GM13976 (cell line): ENCODE data around the gene OLA1.

Experiments used
- DNase-seq: peaks from one replicate; pipeline ENCODE4 v3.0.0; 2012; ENCODE audit warnings: low spot score
- in situ Hi-C: fragments of 300-500 bp; cut with MboI; formaldehyde crosslinking; loops from one replicate; pipeline ENCODE4 v1.12.0; 2022; ENCODE audit warnings: low sequenced_read_pairs, mixed read lengths, inconsistent platforms; ENCODE audit not compliant: unreplicated experiment
- TF ChIP-seq, protein P1 (sequence below): IDR thresholded peaks from 2 replicates; pipeline ENCODE4 v1.5.1; 2012; ENCODE audit warnings: borderline replicate concordance, mild to moderate bottlenecking; ENCODE audit not compliant: insufficient read depth; ENCODE audit errors: extremely low read depth, missing control alignments, control extremely low read depth

OLA1 gene

DNA sequence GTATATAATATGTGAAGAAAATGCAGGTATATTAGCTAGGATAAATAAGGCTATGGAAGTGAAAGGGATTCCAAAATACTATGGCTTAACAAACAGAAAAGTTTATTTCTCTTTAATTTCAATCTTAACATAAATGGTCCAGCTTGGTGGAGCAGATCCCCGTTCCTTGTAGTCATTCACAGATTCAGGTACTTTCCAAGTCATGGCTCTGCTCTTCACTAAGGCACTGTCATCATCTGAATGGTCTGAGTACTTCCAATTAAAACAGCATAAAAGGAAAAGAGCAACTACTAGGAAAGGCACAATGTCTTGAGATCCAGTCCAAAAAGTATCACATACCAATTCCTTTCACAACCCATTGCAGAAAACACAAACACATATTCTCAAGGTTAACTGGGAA lies 63.4 kb downstream of the OLA1 start:
- TF ChIP-seq, protein P1, sequence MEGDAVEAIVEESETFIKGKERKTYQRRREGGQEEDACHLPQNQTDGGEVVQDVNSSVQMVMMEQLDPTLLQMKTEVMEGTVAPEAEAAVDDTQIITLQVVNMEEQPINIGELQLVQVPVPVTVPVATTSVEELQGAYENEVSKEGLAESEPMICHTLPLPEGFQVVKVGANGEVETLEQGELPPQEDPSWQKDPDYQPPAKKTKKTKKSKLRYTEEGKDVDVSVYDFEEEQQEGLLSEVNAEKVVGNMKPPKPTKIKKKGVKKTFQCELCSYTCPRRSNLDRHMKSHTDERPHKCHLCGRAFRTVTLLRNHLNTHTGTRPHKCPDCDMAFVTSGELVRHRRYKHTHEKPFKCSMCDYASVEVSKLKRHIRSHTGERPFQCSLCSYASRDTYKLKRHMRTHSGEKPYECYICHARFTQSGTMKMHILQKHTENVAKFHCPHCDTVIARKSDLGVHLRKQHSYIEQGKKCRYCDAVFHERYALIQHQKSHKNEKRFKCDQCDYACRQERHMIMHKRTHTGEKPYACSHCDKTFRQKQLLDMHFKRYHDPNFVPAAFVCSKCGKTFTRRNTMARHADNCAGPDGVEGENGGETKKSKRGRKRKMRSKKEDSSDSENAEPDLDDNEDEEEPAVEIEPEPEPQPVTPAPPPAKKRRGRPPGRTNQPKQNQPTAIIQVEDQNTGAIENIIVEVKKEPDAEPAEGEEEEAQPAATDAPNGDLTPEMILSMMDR, result no peak
- in situ Hi-C loops, result no loop called here
- DNase-seq, result no peak

DNA sequence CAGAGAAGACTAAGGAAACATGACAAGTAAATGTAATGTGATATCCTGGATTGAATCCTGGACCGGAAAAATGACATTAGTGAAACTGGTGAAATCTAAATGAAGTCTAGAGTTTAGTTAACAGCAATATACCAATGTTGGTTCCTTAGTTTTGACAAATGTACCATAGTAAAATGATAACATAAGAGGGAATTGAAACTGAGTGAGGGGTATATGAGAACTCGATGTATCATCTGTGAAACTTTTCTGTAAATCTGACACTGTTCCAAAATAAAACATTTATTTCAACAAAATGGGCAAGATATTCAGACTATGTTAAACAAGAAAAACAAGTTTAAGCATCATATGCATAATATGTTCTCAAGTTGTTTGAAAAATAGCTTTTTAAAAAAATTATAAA lies 63.8 kb downstream of the OLA1 start:
- DNase-seq, result no peak
- in situ Hi-C loops, result no loop called here
- TF ChIP-seq, protein P1, result no peak

- no peak for DNase-seq
- TF ChIP-seq, protein P1, result no peak
- in situ Hi-C loops, result no loop called here
Observed at GRCh38 chr2:174183076-174183475, 65.3 kb downstream of the OLA1 start.

- no peak for DNase-seq
- in situ Hi-C loops, result no loop called here
- TF ChIP-seq, protein P1, result no peak
Observed at GRCh38 chr2:174181368-174181767, 67.0 kb downstream of the OLA1 start.

GRCh38 chr2:174180726-174181236 lies 67.6 kb downstream of the OLA1 start:
- TF ChIP-seq, protein P1, result no peak
- in situ Hi-C loops, result no loop called here
- DNase-seq, result no peak

DNA sequence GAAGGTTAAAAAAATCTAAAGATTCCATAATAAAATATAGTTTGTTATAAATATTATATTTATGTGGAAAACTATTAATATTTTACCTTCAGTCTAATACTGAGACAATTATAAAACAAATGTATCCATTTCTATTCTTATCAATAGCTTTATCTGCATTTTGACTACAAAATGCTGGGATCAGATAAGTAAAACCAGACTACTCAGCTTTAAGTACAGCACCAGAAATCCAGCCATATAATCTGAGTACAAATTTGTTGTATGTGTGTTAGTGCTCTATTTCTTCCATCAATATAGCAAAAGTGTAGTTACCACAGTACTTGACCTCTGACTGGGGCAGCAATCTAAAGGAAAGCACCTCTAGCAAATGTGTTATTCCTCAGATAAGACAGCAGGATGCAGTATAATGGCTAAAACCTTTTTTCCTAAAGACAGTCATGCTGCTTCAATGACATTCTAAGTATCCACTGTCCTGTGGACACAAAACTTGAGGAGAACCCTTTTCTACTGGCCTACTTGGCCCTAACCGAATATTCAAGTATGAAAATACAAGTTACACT lies 68.1 kb downstream of the OLA1 start:
- in situ Hi-C loops, result no loop called here
- no peak for DNase-seq
- TF ChIP-seq, protein P1, result no peak
